GM19455 (cell line): ENCODE results near the gene NTRK2.

Experiments
- ATAC-seq: cut with Tn5 transposase; IDR thresholded peaks from one replicate; pipeline ENCODE4 v1.9.1; 2021; ENCODE audit not compliant: unreplicated experiment

NTRK2 gene

DNA sequence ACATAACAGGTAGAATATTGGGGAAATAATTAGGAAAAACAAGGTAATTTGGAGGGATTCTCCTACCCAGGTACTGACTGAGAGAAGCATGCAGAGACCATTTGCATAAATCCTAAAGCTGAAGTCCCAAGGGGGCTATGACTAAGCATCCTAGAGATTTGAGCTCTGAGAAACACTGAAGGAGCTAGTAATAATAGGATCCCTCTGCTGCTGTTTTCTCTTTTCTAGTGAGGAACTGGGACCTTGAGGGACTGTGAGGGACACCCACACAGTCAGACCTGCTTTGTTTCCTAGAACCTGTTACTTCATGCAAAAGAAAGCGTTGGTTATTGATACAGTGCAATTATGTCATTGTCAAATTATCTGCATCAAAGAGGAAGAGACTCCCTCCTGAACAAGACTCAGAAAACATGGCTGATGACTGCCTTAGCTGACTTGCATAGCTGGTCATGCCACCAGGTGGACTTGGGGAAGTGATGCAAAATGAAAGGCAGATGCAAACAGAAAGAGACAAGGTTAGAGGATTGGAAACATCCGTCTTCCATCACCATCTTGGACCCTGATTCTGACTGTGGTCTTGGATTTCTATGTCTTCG is 335.4 kb downstream of the NTRK2 start:
- ATAC-seq, result no peak

- ATAC-seq, result no peak
These were observed 338.2 kb downstream of the NTRK2 start for GRCh38 chr9:85007748-85008147.

DNA sequence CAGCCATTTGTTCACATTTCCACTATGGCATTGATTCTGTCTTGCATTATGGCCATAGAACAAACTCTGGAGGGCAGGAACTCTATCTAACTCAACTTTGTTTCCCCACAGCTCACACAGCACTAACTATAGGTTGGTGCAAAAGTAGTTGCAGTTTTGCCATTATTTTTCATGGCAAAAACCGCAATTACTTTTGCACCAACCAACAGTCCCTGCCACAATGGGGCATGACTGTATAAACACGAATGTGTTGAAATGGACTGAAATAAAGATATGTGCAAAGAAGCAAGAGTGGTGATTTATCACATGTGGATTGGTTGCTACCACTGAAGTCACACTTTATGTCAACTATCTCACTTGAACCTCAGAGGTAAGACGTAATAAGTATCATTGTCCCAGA is 338.7 kb downstream of the NTRK2 start:
- no peak for ATAC-seq

- peak; percentile 87 for ATAC-seq
These were observed 339.7 kb downstream of the NTRK2 start for GRCh38 chr9:85009251-85009650.

- no peak for ATAC-seq
These were observed 344.2 kb downstream of the NTRK2 start for GRCh38 chr9:85013703-85014102.

GRCh38 chr9:85014292-85014691 is 344.8 kb downstream of the NTRK2 start:
- ATAC-seq, result no peak

DNA sequence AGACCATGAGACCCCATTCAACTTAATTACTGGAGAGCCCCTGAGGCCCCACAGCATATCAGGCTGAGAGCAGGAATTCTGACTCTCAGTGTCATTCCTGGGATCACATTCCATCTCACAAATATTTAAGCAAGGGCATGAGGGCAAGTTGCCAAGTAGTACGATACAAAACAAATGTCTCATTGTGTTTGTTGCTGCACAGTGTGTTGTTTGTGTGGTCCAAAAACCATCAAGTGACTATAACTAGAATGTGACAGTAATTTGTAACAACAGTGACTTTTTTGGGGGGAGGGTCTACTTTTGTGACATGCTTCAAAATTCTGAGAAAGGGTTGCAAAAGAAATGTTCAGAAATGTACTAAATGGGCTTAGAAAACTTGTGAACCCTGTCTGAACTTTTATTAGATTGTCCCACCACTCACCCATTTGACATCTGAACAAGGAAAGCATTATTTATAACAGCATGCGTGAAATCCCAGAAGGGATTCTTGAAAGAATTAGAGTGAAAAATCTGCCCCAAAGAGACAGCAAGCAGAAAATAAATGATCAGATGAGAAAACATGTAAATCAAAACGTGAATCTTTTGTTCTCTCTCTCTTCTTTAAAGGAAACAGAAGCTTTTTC is 347.0 kb downstream of the NTRK2 start:
- ATAC-seq, result no peak

DNA sequence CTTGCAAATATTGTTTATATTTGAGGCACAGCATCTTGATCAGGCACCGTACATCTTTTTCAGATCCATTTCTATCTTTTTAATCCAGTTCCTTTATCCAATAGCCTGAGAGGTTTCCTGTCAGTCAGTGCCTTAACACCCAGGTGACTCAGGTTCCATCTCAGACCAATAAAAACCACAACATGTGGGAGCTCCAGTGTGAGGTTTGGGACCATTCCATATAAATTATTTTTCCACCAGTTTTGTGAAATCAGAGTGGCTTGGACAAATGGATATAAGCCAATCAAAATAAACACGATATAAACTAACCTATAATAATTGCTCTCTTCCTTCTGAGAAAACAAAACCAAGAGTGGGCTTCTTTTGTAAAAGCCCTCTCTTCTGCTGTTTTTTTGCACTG is 351.3 kb downstream of the NTRK2 start:
- ATAC-seq, result no peak

DNA sequence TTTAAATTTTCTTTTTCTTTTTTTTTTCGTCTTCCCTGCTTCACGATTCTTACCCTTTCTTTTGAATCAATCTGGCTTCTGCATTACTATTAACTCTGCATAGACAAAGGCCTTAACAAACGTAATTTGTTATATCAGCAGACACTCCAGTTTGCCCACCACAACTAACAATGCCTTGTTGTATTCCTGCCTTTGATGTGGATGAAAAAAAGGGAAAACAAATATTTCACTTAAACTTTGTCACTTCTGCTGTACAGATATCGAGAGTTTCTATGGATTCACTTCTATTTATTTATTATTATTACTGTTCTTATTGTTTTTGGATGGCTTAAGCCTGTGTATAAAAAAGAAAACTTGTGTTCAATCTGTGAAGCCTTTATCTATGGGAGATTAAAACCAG is 352.2 kb downstream of the NTRK2 start:
- no peak for ATAC-seq

DNA sequence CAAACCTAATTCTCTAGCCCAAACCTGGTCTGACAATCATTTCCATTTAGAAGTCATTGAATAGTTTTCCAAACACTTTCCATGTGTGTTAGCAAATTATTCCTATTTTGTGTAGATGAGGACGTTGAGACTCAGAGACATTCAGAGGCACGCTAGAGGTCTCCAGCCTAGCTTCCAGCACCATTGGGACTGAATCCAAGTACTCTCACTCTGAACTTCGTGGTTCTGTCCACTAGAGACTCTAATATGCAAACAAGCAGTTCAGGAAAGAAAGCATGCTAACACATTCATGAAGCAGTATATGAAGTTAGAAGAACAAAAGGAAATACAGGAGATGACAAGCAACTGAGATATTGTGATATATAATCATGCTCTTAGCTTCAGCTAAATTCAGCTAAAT is 354.8 kb downstream of the NTRK2 start:
- no peak for ATAC-seq

DNA sequence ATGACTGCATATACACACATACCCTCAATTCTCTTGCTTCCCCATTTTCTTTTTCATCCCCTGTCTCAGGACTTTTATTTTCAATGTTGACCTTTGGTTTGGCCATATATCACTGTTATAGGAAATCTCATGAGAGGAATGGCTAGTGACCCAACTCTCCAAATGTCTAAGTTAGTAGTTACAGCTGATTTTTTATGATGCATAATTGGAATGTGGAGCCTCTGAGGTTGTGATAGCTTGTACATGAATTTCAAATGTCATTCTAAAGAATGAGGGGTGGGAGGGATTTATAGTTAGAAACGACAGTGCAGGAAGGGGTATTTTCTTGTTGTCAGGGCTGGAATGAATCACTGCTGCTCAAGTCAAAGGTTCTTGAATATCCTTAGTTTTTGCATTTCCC is 356.1 kb downstream of the NTRK2 start:
- no peak for ATAC-seq

DNA sequence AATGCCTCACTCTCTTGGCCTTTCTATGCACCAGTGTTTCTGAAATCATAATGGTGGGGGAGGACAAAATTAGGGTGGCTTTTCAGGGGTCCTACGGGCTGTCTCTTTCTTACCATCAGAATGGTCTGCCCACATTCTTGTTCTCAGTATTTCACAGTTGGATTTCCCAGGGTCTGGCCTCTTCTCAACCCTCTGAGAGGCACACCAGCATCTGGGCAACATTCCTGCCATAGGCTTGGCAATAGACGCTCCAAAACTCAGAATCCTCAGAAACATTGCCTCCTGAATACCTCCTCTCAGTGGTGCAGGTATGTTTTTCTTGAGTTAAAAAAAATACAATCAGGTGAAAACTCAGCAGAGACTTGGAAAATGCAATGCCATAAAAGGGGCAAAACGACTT is 358.3 kb downstream of the NTRK2 start:
- ATAC-seq, result no peak

- no peak for ATAC-seq
These were observed 360.8 kb downstream of the NTRK2 start for GRCh38 chr9:85030316-85030715.

GRCh38 chr9:85036496-85036895 is 367.0 kb downstream of the NTRK2 start:
- no peak for ATAC-seq

DNA sequence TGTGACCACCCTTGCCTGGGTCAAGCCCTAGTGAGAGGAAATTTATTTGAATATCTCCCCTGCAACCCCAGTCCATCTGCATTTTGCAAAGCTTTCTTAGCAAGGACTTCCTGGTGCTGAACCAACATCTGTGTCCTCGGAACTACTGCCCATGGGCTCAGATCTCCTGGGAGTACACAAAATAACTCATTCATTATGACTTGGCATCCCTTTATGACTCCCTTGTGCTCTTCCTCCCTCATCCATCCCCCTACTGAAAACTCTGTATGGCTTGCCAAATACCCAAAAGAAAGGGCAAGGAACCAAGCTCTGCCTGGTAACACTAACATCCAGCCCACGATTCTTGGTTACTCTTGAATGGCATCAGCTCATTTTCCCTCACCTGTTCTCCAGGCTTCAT is 368.5 kb downstream of the NTRK2 start:
- ATAC-seq, result no peak

GRCh38 chr9:85038824-85039608 is 369.5 kb downstream of the NTRK2 start:
- ATAC-seq, result no peak

GRCh38 chr9:85040146-85040545 is 370.6 kb downstream of the NTRK2 start:
- no peak for ATAC-seq

GRCh38 chr9:85040821-85041465 is 371.4 kb downstream of the NTRK2 start:
- ATAC-seq, result no peak

- ATAC-seq, result no peak
These were observed 372.1 kb downstream of the NTRK2 start for GRCh38 chr9:85041466-85042137.

- no peak for ATAC-seq
These were observed 373.6 kb downstream of the NTRK2 start for GRCh38 chr9:85042981-85043647.

- ATAC-seq, result no peak
These were observed 375.7 kb downstream of the NTRK2 start for GRCh38 chr9:85045271-85045670.
